GM12878 (cell line): ENCODE results near the gene FCF1. TPM values are rescaled to one million over a fixed set of nuclear protein-coding genes. Genes with fewer than 3 reads are reported as not detected.

ENCODE experiments used
- ATF3 ChIP-seq: IDR thresholded peaks from 2 replicates; pipeline ENCODE4 v1.6.1; 2011; ENCODE audit warnings: low read depth, mild to moderate bottlenecking, low read length, moderate library complexity, borderline replicate concordance; ENCODE audit errors: extremely low read depth
- BHLHE40 ChIP-seq, 2 experiments: fragments of 450-650 bp in 1 of 2; IDR thresholded peaks; 2 replicates each; pipeline ENCODE4 v1.6.1; 2011 to 2017; ENCODE audit warnings: low read depth in 2 of 2, borderline replicate concordance in 1 of 2, improper control_type of control experiment in 1 of 2, low read length in 1 of 2, mild to moderate bottlenecking in 1 of 2
- CBFB ChIP-seq: IDR thresholded peaks from 2 replicates; pipeline ENCODE4 v1.6.1; 2016; ENCODE audit warnings: antibody characterized with exemption, low read depth
- CEBPZ ChIP-seq: fragments of 150-350 bp; IDR thresholded peaks from 2 replicates; pipeline ENCODE4 v1.6.1; 2016; ENCODE audit warnings: low read depth, low read length
- CHD4 ChIP-seq: fragments of 200-600 bp; sonication (generic); IDR thresholded peaks from 2 replicates; pipeline ENCODE4 v1.6.1; 2016; ENCODE audit warnings: mild to moderate bottlenecking
- IKZF1 ChIP-seq: fragments of 450-650 bp; conservative IDR thresholded peaks from 2 replicates; pipeline ENCODE4 v1.6.1; 2017; ENCODE audit warnings: antibody characterized with exemption, mild to moderate bottlenecking
- IRF3 ChIP-seq: fragments of 450-650 bp; IDR thresholded peaks from 2 replicates; pipeline ENCODE4 v1.6.1; 2014; ENCODE audit warnings: mild to moderate bottlenecking
- LARP7 ChIP-seq: fragments of 450-650 bp; IDR thresholded peaks from 2 replicates; pipeline ENCODE4 v1.6.1; 2017; ENCODE audit warnings: mild to moderate bottlenecking
- MLLT1 ChIP-seq: fragments of 450-650 bp; IDR thresholded peaks from 2 replicates; pipeline ENCODE4 v1.6.1; 2016; ENCODE audit warnings: mild to moderate bottlenecking
- MYB ChIP-seq: fragments of 150-350 bp; IDR thresholded peaks from 2 replicates; pipeline ENCODE4 v1.6.1; 2014; ENCODE audit warnings: mild to moderate bottlenecking, low read depth, low read length, borderline replicate concordance
- NR2C1 ChIP-seq: fragments of 450-650 bp; IDR thresholded peaks from 2 replicates; pipeline ENCODE4 v1.6.1; 2017; ENCODE audit warnings: antibody characterized with exemption, mild to moderate bottlenecking, moderate library complexity
- NRF1 ChIP-seq: conservative IDR thresholded peaks from 2 replicates; pipeline ENCODE4 v1.6.1; 2011; ENCODE audit warnings: mild to moderate bottlenecking, low read depth, low read length, improper control_type of control experiment
- POLR2AphosphoS5 ChIP-seq: IDR thresholded peaks from 2 replicates; pipeline ENCODE4 v1.6.1; 2011; ENCODE audit warnings: mild to moderate bottlenecking, low read length, inconsistent platforms
- RAD51 ChIP-seq: fragments of 450-650 bp; IDR thresholded peaks from 2 replicates; pipeline ENCODE4 v1.6.1; 2016; ENCODE audit warnings: moderate library complexity, mild to moderate bottlenecking, inconsistent platforms
- RELB ChIP-seq: fragments of 450-650 bp; IDR thresholded peaks from 2 replicates; pipeline ENCODE4 v1.6.1; 2017; ENCODE audit warnings: low read depth, mild to moderate bottlenecking, moderate library complexity
- RUNX3 ChIP-seq: IDR thresholded peaks from 2 replicates; pipeline ENCODE4 v1.6.1; 2012; ENCODE audit warnings: low read length, inconsistent platforms
- SMAD5 ChIP-seq: IDR thresholded peaks from 2 replicates; pipeline ENCODE4 v1.6.1; 2016; ENCODE audit warnings: antibody characterized with exemption, low read depth
- ZBTB11 ChIP-seq: fragments of 450-650 bp; formaldehyde crosslinking; IDR thresholded peaks from 2 replicates; pipeline ENCODE4 v1.5.0; 2022; ENCODE audit warnings: mild to moderate bottlenecking, missing genetic modification characterization
- polyA plus RNA-seq, 11 experiments: library from polyadenylated mRNA; depleted of rRNA in 4 of 11; unstranded in 6 of 11; stranded (reverse) in 5 of 11; fragments of >200 nt; fragmentation: Nextera tagmentation in 4 of 11; fragmentation: Illumina TruSeq in 1 of 11; extraction: Ambion mirVana in 4 of 11; extraction: Trizol in 1 of 11; gene quantifications; 1 replicate in 1 of 11; 2 replicates in 10 of 11; pipeline versions ENCODE4 v1.2.1 to v1.2.3, GENCODE V29; 2011 to 2016; ENCODE audit warnings: inconsistent platforms in 2 of 11, missing spikeins in 2 of 11, low read depth in 1 of 11
- total RNA-seq, 4 experiments: library from RNA; depleted of rRNA in 3 of 4; stranded (reverse); fragments of >200 nt in 3 of 4; fragmentation: Illumina TruSeq in 1 of 4; extraction: Trizol in 1 of 4; gene quantifications; 2 replicates each; pipeline versions ENCODE4 v1.2.1 to v1.2.3, GENCODE V29; 2013 to 2021

Gene FCF1
- total and polyA plus RNA-seq, 10 of the 15 experiments (the other 5 are each of a cell fraction or from before 2014, with no cell fraction given) = 6.2 to 88.7 (median 28.5) TPM

GRCh38 chr14:74762917-74763802, 50.2 kb downstream of the FCF1 start, which contains the start of gene YLPM1 (continued):
- peak; percentile 94 for TF ChIP-seq LARP7
- TF ChIP-seq CEBPZ = no peak
- peak in 1 of 2 experiments; percentile 41; a peak in 2 of 4 replicates for TF ChIP-seq BHLHE40 (IDR thresholded peaks at IDR 0.05; ENCODE audit: borderline replicate concordance in 1 of 2, low read depth in 2 of 2, low read length in 1 of 2)
- no peak for TF ChIP-seq MYB
- no peak for TF ChIP-seq ATF3
- peak; percentile 69 for TF ChIP-seq NRF1
- peak; percentile 56 for TF ChIP-seq MLLT1
- TF ChIP-seq ZBTB11 (CRISPR knock-in tag) = no peak
- no peak for TF ChIP-seq CBFB
- TF ChIP-seq RUNX3 = peak; percentile 79
- peak; percentile 62 for TF ChIP-seq RELB
- TF ChIP-seq IKZF1 = peak; percentile 82
- TF ChIP-seq NR2C1 = peak; percentile 70
- peak; percentile 52; the same call in 1 of the 2 replicates for TF ChIP-seq RAD51
- TF ChIP-seq CHD4 = no peak
- TF ChIP-seq POLR2AphosphoS5 = peak; percentile 87
- TF ChIP-seq IRF3 = no peak
- no peak for TF ChIP-seq SMAD5
